NCI-H2029 treated with DMSO at 0.1 percent for 48 hours (cell line): Measurements from ENCODE around the gene TCF19.

Source experiments
- DNase-seq: peaks from one replicate; lab custom pipeline; 2025; lab: John Stamatoyannopoulos, UW

Gene TCF19

GRCh38 chr6:31128093-31128676 is 30.2 kb upstream of the TCF19 start:
- DNase-seq = peak; percentile 22

GRCh38 chr6:31129130-31129529 is 29.3 kb upstream of the TCF19 start:
- no peak for DNase-seq

DNA sequence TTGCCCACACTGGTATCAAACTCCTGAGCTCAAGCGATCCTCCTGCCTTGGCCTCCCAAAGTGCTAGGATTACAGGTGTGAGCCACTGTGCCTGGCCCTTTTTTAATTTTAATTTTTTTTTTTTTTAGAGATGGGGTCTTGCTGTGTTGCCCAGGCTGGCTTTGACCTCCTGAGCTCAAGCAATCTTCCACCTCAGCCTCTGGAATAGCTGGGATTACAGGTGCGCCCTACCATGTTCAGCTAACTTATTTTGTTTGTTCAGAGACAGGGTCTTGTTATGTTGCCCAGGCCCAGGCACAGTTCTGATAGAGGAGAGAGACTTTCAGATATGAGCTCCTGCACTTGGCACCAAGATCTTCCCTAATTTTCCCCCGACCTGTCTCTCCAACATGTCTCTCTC is 27.6 kb upstream of the TCF19 start:
- DNase-seq = no peak

- DNase-seq = no peak
These were observed 26.8 kb upstream of the TCF19 start for GRCh38 chr6:31131595-31131994.

DNA sequence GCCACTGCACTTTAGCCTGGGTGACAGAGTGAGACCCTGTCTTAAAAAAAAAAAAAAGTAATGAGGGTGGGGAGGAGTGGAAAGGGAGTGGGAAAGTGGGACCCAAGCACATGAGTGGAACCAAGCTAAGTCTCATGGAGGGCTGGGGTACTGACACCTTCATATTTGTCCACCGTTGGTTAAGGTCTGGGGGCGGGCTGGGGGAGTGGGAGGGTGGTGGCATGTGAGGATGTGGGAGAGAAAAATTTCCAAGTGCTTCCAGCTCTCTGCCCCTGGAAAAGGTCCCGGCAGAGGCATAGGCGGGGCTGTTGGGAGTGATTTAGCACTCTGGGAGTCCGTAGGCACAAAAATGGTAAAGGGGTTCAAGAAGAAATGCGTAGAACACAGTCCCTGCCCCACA is 25.6 kb upstream of the TCF19 start:
- no peak for DNase-seq

DNA sequence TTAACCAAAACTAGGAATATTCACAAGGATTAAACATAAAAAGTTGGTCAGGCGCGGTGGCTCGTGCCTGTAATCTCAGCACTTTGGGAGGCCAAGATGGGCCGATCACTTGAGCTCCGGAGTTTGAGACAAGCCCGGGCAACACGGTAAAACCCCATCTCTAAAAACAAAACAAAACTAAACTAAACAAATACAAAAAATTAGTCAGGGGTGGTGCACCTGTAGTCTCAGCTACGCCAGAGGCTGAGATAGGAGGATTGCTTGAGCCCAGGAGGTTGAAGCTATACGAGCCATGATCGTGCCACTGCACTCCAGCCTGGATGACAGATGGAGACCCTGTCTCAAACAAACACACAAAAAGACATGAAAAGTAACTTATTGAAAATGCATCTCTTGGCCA is 22.7 kb upstream of the TCF19 start:
- no peak for DNase-seq

DNA sequence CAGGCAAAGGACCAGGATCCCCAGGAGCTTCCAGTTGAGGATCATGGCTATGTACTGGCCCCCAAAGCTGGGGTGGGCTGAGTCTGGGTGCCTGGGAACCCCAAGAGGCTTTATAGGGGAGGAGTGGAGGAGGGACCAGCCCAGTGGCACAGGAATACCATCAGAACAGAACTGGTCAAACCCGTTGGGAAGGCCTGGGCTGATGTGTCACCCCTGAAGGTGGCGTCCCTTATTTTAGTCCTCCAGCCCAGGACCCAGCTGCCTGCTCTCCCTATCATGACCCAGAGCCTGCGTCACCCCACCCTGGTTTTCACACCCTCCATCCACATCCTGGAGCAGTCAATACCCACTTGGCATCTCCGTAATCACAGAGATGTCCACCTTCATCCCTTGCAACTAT is 19.4 kb upstream of the TCF19 start, which contains the start of gene PSORS1C2:
Gene PSORS1C2, minus strand, starts transcription at position 85 of the 400 bp plus-strand sequence. Its CDS starts 40 bp downstream, at position 45.
- no peak for DNase-seq

DNA sequence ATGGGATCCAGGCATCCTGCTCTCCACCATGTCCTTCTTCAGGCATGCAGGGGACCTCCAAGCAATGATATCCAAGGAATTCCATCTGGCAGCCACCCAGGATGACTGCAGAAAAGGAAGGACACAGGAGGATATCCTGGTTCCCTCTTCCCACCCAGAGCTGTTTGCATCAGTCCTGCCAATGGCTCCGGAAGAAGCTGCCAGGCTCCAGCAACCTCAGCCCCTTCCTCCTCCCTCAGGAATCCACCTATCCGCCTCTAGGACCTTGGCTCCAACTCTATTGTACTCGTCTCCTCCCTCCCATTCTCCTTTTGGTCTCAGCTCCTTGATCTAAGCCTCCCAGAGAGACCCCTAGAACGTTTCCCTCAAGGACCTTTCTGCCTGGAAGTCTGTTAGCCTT is 18.8 kb upstream of the TCF19 start:
- DNase-seq = no peak

DNA sequence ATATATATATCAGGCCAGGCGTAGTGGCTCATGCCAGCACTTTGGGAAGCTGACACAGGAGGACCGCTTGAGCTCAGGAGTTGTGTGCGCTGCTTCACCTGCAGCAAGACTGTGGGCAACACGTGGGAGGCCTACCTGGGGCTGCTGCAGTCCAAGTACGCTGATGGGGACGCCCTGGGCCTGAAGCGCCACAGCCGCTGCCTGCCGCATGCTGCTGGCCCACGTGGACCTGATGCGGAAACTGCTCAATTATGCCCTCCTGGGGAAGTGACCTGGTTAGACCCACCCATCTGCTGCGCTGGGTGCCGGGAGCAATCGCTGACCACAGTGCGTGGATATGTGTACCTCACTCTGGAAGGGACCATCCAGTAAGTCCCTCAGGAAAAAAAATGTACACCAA is 17.7 kb upstream of the TCF19 start:
- no peak for DNase-seq

DNA sequence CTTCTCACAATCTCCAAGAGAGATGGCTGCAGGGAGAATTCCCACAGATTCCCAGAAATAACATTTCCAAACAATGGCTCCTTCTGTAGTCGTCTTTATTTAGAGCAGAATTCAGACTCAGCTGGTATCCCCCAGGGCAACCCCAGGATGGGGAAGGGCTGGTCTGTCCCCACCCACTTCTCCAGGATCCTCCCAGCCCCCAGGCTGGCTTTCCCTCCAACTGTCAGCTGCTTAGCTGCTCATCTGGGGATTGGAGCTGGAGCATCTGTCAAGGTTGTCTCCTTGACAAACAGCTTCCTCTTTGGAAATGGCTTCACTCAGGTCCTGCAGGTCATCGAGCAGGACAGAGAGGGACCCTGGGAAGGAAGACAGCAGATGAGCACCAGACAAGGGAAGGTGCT is 16.0 kb upstream of the TCF19 start:
- no peak for DNase-seq

GRCh38 chr6:31143148-31143547 is 15.2 kb upstream of the TCF19 start:
- no peak for DNase-seq

- DNase-seq = no peak
These were observed 14.0 kb upstream of the TCF19 start for GRCh38 chr6:31144296-31144969.

- DNase-seq = no peak
These were observed 13.4 kb upstream of the TCF19 start for GRCh38 chr6:31144970-31145340.

GRCh38 chr6:31145386-31145785 is 13.0 kb upstream of the TCF19 start:
- DNase-seq = no peak

- DNase-seq = no peak
These were observed 8.5 kb upstream of the TCF19 start for GRCh38 chr6:31149827-31150447.

- peak; percentile 64 for DNase-seq
These were observed 5.6 kb upstream of the TCF19 start for GRCh38 chr6:31152781-31153180.

- DNase-seq = no peak
These were observed 4.0 kb upstream of the TCF19 start for GRCh38 chr6:31154436-31154835.

GRCh38 chr6:31156641-31157040 is 1.7 kb upstream of the TCF19 start:
- no peak for DNase-seq

GRCh38 chr6:31157513-31158139 is 763 bp upstream of the TCF19 start, which contains the start of gene CCHCR1:
CCHCR1 (minus strand) TSS chr6:31157802; CDS start chr6:31157600, 202 bp downstream.
- DNase-seq = no peak

DNA sequence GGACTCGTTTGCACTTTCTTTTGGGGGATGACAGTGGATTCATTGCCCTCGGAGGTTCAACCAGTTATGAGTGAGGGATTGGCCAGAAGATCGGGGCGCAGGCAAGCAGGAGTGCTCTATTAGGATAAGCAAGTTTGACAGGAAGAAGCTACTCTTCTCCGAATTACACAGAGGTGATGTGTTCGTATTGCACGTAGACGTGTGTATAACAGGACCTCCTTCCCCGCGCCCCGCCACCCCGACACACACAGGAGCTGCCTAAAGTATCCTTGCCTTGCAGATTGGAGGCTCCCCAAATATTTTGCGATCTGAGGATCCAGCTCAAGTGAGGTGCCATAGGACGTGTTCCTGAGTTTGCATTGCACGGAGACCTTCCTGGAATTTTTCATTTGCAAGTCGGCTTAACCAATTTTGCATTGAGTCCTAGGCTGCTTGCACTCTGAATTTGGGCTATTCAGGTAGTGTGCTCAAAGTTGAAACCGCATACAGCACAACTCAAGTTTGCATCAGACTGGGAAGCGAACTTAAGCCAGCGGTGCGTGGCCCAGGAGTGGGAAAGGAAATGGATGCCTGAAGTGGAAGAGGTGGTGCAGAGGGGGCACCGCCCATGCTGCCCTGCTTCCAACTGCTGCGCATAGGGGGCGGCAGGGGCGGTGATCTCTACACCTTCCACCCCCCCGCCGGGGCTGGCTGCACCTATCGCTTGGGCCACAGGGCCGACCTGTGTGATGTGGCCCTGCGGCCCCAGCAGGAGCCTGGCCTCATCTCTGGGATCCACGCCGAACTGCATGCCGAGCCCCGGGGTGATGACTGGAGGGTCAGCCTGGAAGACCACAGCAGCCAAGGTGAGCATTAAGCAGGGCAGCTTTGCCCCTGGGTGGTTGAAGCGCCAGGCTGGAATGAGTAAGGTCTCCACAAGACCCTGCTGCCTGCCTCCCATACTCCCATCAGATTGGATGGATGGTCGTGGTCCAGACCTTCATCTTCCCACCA is 770 bp downstream of the TCF19 start:
- DNase-seq = no peak

- no peak for DNase-seq
These were observed 3.1 kb downstream of the TCF19 start for GRCh38 chr6:31161216-31162126.
